HepG2 (cell line): Measurements from ENCODE around the gene CDC42EP1. TPM values are rescaled to one million over a fixed set of nuclear protein-coding genes. Genes with fewer than 3 reads are reported as not detected.

Experiments used
- BORCS8-MEF2B ChIP-seq: sonication (generic); formaldehyde crosslinking; IDR thresholded peaks from 2 replicates; pipeline ENCODE4 v1.8.0; 2022; ENCODE audit warnings: mild to moderate bottlenecking, missing genetic modification reagents
- CBX5 ChIP-seq: sonication (generic); formaldehyde crosslinking; IDR thresholded peaks from 2 replicates; pipeline ENCODE4 v1.4.0; 2020; ENCODE audit warnings: missing genetic modification reagents, borderline replicate concordance
- CENPT ChIP-seq: sonication (generic); formaldehyde crosslinking; IDR thresholded peaks from 2 replicates; pipeline ENCODE4 v1.8.0; 2022; ENCODE audit warnings: low read depth, mild to moderate bottlenecking, moderate library complexity, missing genetic modification reagents
- HDAC2 ChIP-seq: sonication (generic); formaldehyde crosslinking; IDR thresholded peaks from 2 replicates; pipeline ENCODE4 v1.4.0; 2020; ENCODE audit warnings: missing genetic modification reagents
- HOXA3 ChIP-seq: sonication (generic); formaldehyde crosslinking; IDR thresholded peaks from 2 replicates; pipeline ENCODE4 v1.5.0; 2020; ENCODE audit warnings: missing genetic modification reagents
- KLF16 ChIP-seq, 2 experiments: sonication (generic) in 1 of 2; formaldehyde crosslinking in 1 of 2; IDR thresholded peaks; 2 replicates each; pipeline versions ENCODE4 v1.6.1 to v1.8.0; 2016 to 2023; ENCODE audit warnings: missing genetic modification reagents in 2 of 2, missing compliant biosample characterization in 1 of 2
- PRPF4 ChIP-seq: fragments of 200-400 bp; formaldehyde crosslinking; IDR thresholded peaks from 2 replicates; pipeline ENCODE4 v1.6.1; 2016; ENCODE audit warnings: low read length, low read depth; ENCODE audit not compliant: poor library complexity, severe bottlenecking
- RNF2 ChIP-seq: fragments of 450-650 bp; conservative IDR thresholded peaks from 2 replicates; pipeline ENCODE4 v1.6.1; 2016; ENCODE audit warnings: low read depth
- SIN3A ChIP-seq: IDR thresholded peaks from 2 replicates; pipeline ENCODE4 v1.6.1; 2011; ENCODE audit warnings: low read depth, mild to moderate bottlenecking, control low read depth, low read length, borderline replicate concordance
- SOX13 ChIP-seq, 3 experiments: fragments of 450-650 bp in 1 of 3; sonication (generic) in 1 of 3; formaldehyde crosslinking in 1 of 3; IDR thresholded peaks in 2 of 3; conservative IDR thresholded peaks in 1 of 3; 2 replicates each; pipeline versions ENCODE4 v1.5.0 to v1.6.1; 2016 to 2020; ENCODE audit warnings: antibody characterized with exemption in 1 of 3, mild to moderate bottlenecking in 1 of 3, missing compliant biosample characterization in 1 of 3, missing genetic modification reagents in 1 of 3, moderate library complexity in 1 of 3
- THAP11 ChIP-seq: IDR thresholded peaks from 2 replicates; pipeline ENCODE4 v1.6.1; 2016; ENCODE audit warnings: missing biosample characterization, missing genetic modification reagents
- ZBTB38 ChIP-seq: sonication (generic); formaldehyde crosslinking; IDR thresholded peaks from 2 replicates; pipeline ENCODE4 v1.5.1; 2020; ENCODE audit warnings: mild to moderate bottlenecking, missing genetic modification reagents
- ZFP82 ChIP-seq: sonication (generic); formaldehyde crosslinking; IDR thresholded peaks from 2 replicates; pipeline ENCODE4 v1.5.1; 2020; ENCODE audit warnings: mild to moderate bottlenecking, missing genetic modification reagents, borderline replicate concordance
- ZNF776 ChIP-seq: sonication (generic); formaldehyde crosslinking; IDR thresholded peaks from 2 replicates; pipeline ENCODE4 v1.4.0; 2020; ENCODE audit warnings: mild to moderate bottlenecking, missing genetic modification reagents
- ZSCAN21 ChIP-seq: sonication (generic); formaldehyde crosslinking; IDR thresholded peaks from 2 replicates; pipeline ENCODE4 v1.8.0; 2022; ENCODE audit warnings: mild to moderate bottlenecking, missing genetic modification reagents, moderate library complexity, borderline replicate concordance
- polyA plus RNA-seq, 8 experiments: library from polyadenylated mRNA; depleted of rRNA in 3 of 8; stranded (reverse) in 7 of 8; unstranded in 1 of 8; fragments of >200 nt; fragmentation: Illumina TruSeq in 4 of 8; extraction: Trizol in 4 of 8; gene quantifications; 2 replicates each; pipeline versions ENCODE4 v1.2.1 to v1.2.3, GENCODE V29; 2011 to 2016; ENCODE audit warnings: low read depth in 4 of 8, missing spikeins in 1 of 8, mixed read lengths in 1 of 8; ENCODE audit not compliant: insufficient read depth in 1 of 8
- total RNA-seq, 5 experiments: library from RNA; depleted of rRNA; stranded (reverse); fragments of >200 nt; fragmentation: Illumina TruSeq; extraction: Trizol; gene quantifications; 2 replicates each; pipeline ENCODE4 v1.2.3, GENCODE V29; 2016; ENCODE audit warnings: low read depth in 1 of 5
- TF ChIP-seq, protein P1 (sequence below): sonication (generic); formaldehyde crosslinking; IDR thresholded peaks from 2 replicates; pipeline ENCODE4 v1.5.1; 2020; ENCODE audit warnings: missing genetic modification reagents, mild to moderate bottlenecking, borderline replicate concordance
- TF ChIP-seq, protein P2 (sequence below): IDR thresholded peaks from 2 replicates; pipeline ENCODE4 v1.6.1; 2016
- TF ChIP-seq, protein P3 (sequence below): sonication (generic); formaldehyde crosslinking; IDR thresholded peaks from 2 replicates; pipeline ENCODE4 v1.4.0; 2020; ENCODE audit warnings: low read depth, mild to moderate bottlenecking, missing genetic modification reagents
- TF ChIP-seq, protein P4 (sequence below): sonication (generic); formaldehyde crosslinking; IDR thresholded peaks from 2 replicates; pipeline ENCODE4 v1.4.0; 2020; ENCODE audit warnings: mild to moderate bottlenecking, missing genetic modification reagents
- TF ChIP-seq, protein P5 (sequence below): sonication (generic); formaldehyde crosslinking; IDR thresholded peaks from 2 replicates; pipeline ENCODE4 v1.5.0; 2020; ENCODE audit warnings: mild to moderate bottlenecking, missing genetic modification reagents
- TF ChIP-seq, protein P6 (sequence below): sonication (generic); formaldehyde crosslinking; IDR thresholded peaks from 2 replicates; pipeline ENCODE4 v1.5.1; 2020; ENCODE audit warnings: missing genetic modification reagents, mild to moderate bottlenecking, borderline replicate concordance

CDC42EP1 gene
- total and polyA plus RNA-seq, 2 of the 13 experiments (the other 11 are each of a cell fraction or from before 2014, with no cell fraction given) = 17.1 to 29.5 TPM

DNA sequence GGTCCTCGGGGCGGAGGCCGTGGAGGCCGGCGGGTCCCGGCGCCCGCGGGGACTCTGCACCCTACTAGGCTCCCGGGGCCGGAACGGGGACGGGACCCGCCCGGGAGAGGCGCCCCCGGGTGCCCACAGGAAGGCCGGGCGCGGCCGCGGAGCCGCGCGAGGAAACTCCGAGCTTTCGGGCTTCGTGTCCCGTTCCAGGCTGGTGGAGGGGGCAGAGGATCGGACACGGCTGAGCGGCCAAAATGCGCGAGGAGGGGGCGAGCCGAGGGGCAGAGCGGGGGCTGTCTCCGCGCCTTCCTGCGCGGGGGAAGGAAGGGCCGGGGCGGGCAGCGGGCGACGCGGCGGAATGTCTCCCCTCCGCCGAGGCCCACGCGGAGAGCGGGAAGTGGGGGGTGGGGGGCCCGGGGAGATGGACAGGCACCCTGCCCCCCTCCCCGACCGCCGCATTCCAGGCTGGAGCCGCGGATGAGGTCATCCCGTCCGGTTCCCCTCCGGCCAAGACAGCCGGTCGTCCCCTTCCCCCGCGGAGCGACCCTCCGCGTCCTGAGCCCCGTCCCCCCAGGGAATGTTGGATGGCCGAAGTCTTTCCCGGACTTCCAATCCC is 430 bp downstream of the CDC42EP1 start (continued):
- TF ChIP-seq BORCS8-MEF2B (CRISPR knock-in tag) (no peak), CENPT (CRISPR knock-in tag) (no peak), SIN3A (no peak), HOXA3 (CRISPR knock-in tag) (no peak), KLF16 (CRISPR knock-in tag; IDR thresholded peaks at IDR 0.05) (no peak), HDAC2 (CRISPR knock-in tag) (no peak), ZFP82 (CRISPR knock-in tag) (no peak), CBX5 (no peak), PRPF4 (no peak), SOX13 (IDR thresholded peaks at IDR 0.05) (no peak), SOX13 (CRISPR knock-in tag; conservative IDR thresholded peaks at IDR 0.05 in 1 of 2, IDR thresholded peaks at IDR 0.05 in 1 of 2) (no peak; a peak in 1 of 4 replicates), ZNF776 (CRISPR knock-in tag) (no peak), ZSCAN21 (CRISPR knock-in tag) (no peak), RNF2 (no peak), ZBTB38 (CRISPR knock-in tag) (no peak), THAP11 (no peak)
- TF ChIP-seq, protein P1, sequence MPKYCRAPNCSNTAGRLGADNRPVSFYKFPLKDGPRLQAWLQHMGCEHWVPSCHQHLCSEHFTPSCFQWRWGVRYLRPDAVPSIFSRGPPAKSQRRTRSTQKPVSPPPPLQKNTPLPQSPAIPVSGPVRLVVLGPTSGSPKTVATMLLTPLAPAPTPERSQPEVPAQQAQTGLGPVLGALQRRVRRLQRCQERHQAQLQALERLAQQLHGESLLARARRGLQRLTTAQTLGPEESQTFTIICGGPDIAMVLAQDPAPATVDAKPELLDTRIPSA (CRISPR knock-in tag) = no peak
- TF ChIP-seq, protein P2, sequence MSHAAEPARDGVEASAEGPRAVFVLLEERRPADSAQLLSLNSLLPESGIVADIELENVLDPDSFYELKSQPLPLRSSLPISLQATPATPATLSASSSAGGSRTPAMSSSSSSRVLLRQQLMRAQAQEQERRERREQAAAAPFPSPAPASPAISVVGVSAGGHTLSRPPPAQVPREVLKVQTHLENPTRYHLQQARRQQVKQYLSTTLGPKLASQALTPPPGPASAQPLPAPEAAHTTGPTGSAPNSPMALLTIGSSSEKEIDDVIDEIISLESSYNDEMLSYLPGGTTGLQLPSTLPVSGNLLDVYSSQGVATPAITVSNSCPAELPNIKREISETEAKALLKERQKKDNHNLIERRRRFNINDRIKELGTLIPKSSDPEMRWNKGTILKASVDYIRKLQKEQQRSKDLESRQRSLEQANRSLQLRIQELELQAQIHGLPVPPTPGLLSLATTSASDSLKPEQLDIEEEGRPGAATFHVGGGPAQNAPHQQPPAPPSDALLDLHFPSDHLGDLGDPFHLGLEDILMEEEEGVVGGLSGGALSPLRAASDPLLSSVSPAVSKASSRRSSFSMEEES (CRISPR knock-in tag) = no peak
- TF ChIP-seq, protein P3, sequence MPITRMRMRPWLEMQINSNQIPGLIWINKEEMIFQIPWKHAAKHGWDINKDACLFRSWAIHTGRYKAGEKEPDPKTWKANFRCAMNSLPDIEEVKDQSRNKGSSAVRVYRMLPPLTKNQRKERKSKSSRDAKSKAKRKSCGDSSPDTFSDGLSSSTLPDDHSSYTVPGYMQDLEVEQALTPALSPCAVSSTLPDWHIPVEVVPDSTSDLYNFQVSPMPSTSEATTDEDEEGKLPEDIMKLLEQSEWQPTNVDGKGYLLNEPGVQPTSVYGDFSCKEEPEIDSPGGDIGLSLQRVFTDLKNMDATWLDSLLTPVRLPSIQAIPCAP (CRISPR knock-in tag) = no peak
- TF ChIP-seq, protein P4, sequence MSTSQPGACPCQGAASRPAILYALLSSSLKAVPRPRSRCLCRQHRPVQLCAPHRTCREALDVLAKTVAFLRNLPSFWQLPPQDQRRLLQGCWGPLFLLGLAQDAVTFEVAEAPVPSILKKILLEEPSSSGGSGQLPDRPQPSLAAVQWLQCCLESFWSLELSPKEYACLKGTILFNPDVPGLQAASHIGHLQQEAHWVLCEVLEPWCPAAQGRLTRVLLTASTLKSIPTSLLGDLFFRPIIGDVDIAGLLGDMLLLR (CRISPR knock-in tag) = no peak
- TF ChIP-seq, protein P5, sequence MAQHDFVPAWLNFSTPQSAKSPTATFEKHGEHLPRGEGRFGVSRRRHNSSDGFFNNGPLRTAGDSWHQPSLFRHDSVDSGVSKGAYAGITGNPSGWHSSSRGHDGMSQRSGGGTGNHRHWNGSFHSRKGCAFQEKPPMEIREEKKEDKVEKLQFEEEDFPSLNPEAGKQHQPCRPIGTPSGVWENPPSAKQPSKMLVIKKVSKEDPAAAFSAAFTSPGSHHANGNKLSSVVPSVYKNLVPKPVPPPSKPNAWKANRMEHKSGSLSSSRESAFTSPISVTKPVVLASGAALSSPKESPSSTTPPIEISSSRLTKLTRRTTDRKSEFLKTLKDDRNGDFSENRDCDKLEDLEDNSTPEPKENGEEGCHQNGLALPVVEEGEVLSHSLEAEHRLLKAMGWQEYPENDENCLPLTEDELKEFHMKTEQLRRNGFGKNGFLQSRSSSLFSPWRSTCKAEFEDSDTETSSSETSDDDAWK = no peak
- TF ChIP-seq, protein P6, sequence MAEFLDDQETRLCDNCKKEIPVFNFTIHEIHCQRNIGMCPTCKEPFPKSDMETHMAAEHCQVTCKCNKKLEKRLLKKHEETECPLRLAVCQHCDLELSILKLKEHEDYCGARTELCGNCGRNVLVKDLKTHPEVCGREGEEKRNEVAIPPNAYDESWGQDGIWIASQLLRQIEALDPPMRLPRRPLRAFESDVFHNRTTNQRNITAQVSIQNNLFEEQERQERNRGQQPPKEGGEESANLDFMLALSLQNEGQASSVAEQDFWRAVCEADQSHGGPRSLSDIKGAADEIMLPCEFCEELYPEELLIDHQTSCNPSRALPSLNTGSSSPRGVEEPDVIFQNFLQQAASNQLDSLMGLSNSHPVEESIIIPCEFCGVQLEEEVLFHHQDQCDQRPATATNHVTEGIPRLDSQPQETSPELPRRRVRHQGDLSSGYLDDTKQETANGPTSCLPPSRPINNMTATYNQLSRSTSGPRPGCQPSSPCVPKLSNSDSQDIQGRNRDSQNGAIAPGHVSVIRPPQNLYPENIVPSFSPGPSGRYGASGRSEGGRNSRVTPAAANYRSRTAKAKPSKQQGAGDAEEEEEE (CRISPR knock-in tag) = no peak
